Activated naive CD4-positive, alpha-beta T cell treated with Interleukin-2 at 50 U/mL for 16 hours (primary cell): ENCODE data around the gene PSAPL1.

ENCODE experiments used
- DNase-seq: peaks from one replicate; pipeline ENCODE4 v3.0.0-alpha.2; 2020

The PSAPL1 gene

DNA sequence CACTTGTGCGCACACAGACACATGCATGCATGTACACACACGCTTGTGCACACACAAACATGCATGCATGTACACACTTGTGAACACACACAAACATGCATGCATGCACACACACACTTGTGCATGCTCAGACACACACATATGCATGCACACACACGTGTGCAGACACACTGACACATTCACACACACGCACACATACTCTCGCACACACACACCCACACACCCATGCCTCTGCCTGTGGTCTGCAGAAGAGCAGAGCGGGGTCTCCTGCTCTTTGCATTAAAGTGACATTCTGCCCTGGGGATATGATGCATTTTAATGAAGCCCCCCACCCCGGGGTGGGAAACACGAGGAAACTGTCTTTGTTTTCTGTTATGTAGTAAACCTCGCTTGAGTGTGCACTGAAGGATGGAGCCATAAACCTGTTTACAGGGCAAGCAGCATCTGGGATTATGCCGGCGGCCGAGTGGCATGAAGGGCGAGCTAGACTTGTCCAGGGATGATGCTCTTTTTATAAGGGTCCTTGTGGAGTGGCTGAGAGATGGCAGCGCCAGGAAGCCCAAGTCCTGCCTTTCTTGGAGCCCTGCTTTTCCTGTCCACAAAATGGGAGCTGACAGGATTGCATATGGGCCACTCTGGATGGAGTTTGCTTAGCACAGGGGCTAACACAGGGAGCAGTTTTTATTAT lies 17.8 kb downstream of the PSAPL1 start:
- no peak for DNase-seq

DNA sequence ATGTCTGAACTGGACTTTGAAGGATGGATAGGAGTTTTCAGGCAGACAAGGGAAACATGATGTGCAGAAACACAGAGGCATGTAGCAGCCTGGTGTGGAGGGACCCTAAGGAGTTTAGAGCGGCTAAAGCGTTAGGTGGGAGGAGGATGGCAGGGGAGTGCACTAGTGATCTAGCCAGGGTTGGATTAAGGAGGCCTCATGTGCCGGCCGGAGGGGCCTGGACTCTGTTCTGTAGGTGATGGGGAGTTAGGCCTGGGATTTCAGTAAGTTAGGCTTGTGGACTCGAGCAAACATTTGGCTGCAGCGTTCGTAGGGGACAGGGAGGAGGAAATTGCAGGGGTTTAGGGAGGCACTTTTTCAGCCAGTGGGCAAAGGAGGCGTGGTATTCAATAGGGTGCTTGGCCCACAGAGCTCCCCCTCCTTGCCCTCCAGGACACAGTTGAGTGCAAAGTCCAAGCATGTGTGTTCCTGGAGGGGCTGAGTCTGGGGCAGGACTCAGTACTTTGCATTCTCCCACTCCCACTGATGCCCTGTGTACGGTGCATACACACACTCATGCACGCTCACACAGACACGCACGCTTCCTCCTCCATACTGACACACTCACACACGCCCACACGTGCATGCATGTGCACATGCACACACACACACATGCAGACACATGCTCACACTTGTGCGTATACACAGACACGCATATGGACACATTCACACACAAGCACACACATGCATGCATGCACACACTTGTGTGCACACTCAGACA lies 18.6 kb downstream of the PSAPL1 start:
- no peak for DNase-seq

- DNase-seq = no peak
These were observed 19.8 kb downstream of the PSAPL1 start for GRCh38 chr4:7414736-7415510.

DNA sequence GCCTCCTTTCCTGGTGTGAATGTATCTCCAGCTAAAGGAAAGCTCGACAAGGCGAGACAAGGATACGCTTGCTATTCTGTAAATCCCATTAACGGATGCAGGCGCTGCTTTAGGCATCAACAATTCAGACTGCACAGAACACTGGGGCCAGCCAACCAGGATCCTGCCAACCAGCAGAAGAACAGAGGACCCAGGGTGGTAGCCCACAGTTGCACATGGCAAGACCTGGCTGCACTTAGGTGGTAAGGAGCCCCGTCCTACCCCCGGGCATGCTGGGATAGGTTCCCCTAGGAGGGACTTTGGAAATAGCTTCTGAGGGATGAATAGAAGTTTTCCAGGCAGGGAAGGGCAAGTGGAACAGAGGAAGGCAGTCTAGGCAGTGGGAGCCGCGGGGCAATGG lies 20.7 kb downstream of the PSAPL1 start:
- DNase-seq = no peak

- no peak for DNase-seq
These were observed 22.2 kb downstream of the PSAPL1 start for GRCh38 chr4:7412554-7412912.

- no peak for DNase-seq
These were observed 22.7 kb downstream of the PSAPL1 start for GRCh38 chr4:7411896-7412553.

DNA sequence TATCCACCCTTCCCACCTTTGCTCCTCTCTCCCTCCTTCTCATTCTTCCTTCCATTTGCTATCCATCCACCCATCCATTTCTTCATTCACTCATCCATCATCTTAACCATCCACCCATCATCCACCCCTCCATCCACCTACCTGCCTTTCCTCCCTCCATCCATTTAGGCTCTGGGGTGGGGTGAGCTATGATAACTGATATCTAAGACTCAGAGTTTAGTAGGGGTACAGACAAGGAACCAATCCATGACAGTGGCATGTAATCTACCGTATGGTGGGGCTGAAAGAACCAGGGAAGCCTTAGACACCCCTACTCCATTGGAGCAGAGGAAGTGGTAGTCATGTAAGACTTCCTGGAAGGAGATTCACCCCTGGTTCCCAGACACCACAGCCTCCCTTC lies 23.2 kb downstream of the PSAPL1 start:
- DNase-seq = no peak

- no peak for DNase-seq
These were observed 24.3 kb downstream of the PSAPL1 start for GRCh38 chr4:7410446-7410845.

DNA sequence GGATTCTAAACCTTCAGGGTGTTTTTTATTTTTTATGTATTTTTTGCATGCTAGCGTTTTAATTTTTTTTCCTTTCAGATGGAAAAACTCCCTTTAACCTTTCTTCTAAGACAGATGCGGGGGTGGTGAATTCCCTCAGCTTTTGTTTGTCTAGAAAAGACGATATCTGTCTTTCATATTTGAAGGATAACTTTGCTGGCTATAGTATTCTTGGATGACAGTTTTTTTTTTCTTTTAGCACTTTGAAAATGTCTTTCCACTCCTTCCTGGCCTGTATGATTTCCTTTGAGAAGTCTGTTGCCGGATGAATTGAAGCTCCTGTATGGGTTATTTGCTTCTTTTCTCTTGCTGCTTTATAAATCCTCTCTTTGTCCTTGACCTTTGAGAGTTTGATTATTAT lies 26.6 kb downstream of the PSAPL1 start:
- DNase-seq = no peak

DNA sequence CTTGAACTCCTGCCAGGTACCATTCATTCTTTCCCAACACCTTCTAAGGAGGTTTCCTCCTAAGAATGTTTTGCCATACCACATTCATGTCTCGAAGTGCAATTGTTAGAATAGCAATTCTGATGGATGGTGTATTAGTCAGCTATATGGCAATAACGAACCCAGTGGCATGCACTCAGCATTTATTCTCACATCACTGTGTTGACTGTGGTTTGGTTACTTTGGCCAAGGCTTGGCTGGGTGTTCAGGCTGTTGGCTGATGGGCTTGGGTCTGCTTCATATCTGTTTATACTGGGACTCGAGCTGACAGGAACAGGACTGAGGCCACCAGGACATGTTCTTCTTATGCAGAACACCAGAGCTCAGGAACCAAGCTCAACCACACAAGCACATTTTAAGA lies 31.7 kb downstream of the PSAPL1 start:
- no peak for DNase-seq

DNA sequence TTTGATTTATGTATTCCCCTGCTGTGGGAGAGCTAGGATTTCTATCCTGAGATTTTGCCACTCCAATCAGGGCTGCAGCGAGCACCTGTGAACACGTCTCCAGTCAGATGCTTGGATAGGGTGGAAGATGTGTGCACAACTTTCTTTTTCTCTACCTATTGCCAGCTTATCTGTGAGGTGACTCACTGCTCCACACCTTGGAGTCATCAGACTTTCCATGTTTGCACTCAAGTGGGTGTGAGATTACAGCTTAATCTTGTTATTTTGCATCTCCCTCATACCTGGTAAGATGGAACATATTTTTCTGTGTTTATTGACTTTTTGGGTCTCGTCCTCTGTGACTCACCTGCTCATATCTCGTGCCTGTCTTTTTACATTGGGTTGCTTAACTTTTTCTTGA lies 32.2 kb downstream of the PSAPL1 start:
- no peak for DNase-seq

GRCh38 chr4:7400671-7401298 lies 33.9 kb downstream of the PSAPL1 start:
- DNase-seq = no peak

- DNase-seq = no peak
These were observed 35.1 kb downstream of the PSAPL1 start for GRCh38 chr4:7399440-7400234.

DNA sequence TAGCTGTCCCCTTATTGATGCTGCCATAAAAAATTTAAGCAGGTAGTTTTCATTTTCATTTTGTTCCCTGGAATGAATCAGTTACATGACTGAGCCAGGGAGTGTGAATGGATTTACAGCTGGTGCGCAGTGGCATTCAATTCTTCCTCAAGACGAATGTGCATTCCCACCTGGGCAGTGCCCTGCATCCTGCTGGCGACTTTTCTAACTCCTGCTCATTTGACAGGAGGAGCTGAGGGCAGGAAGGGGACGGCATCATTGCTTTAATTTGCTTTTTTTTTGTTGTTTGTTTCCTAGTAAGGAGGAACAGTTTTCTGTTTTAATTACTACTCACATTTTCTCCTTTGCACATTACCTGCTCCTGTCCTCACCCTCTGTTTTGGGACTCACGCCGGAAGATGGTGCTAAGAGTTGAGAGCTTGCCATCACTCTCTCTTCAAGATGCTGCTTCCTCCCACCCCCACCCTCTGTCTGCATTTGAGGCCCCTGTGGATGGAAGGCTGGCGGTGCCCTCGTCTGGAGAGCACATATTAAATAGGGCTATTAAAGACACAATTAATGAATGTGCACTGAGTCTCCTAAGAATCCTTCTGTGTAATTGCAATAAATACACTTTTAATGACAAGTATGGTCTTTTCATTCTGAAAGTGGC lies 35.8 kb downstream of the PSAPL1 start:
- DNase-seq = no peak

DNA sequence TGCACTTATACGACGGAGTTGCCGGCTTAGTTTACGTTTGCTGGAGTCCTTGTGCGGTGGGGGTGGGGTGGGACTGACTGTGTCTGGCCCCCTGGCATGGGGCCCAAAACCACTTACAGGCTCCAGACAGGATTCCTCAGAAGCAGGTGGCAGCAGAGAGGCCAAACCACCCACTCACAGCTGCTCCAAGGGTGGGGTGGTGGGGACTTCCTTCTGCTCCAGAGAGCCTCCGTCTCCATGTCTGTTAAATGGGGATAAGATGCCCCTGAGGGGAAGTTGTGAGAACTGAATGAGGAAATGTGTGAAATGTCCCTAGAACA lies 36.7 kb downstream of the PSAPL1 start:
- DNase-seq = no peak

DNA sequence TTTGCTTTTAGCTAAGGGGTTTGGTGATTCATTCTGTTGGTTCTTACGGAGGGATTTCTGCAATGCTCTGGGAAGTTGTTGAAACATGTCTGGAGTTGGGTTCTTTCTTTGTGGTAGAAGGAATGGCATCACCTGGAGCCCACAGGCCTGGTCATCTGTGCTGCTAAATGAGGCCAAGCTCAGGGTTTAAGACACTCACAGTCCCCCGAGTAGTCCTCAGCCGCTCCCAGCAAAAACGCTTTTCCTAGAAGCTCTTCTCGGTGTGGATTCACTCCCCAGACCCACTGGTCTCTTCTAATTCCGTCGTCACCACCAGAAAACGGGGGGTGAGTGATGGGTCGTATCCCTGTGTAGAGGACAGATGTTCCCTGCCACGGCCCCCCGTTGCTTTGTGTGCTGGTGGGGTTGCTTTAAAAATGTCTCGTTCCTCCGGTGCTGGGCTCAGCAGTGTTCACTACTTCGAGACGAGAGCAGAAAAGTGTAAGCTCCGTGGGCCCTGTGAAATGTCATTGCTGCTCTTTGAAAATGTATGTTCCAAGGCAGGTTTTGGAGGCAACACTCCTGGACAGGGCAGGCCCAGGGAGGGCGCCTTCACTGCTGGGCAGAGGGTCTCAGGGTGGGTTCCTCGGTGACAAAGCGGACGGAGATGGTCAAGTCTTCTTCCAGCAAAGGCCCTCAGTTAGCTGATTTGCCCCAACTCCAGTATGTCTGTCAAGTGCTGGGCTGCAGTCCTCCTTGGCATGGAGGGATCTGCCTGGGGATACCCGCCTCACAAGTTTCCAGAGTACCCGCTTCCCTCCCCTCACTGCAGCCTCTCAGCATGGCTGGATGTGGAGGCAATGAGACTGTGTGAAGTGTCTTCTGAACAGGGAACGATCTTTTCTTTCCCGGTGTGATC lies 37.3 kb downstream of the PSAPL1 start:
- DNase-seq = no peak

- DNase-seq = no peak
These were observed 38.4 kb downstream of the PSAPL1 start for GRCh38 chr4:7396186-7396910.

GRCh38 chr4:7395645-7396044 lies 39.1 kb downstream of the PSAPL1 start:
- DNase-seq = no peak

GRCh38 chr4:7394681-7395451 lies 39.9 kb downstream of the PSAPL1 start:
- DNase-seq = no peak
